Adrenal gland (tissue), 5 donors: ENCODE data around the gene ANO7.

Experiments
- CTCF ChIP-seq, 6 experiments: fragments of 450-650 bp in 4 of 6; fragments of 200-600 bp in 2 of 6; sonication (generic) in 1 of 6; IDR thresholded peaks; 1 replicate in 5 of 6; 2 replicates in 1 of 6; pipeline versions ENCODE4 v1.5.1 to v1.8.0; 2016 to 2021; ENCODE audit warnings: antibody characterized with exemption in 6 of 6, mild to moderate bottlenecking in 2 of 6, moderate library complexity in 1 of 6
- POLR2A ChIP-seq, 2 donors: fragments of 450-650 bp; IDR thresholded peaks; one replicate each; pipeline ENCODE4 v1.6.1; 2017; ENCODE audit warnings: antibody characterized with exemption in 2 of 2, mild to moderate bottlenecking in 2 of 2, moderate library complexity in 1 of 2
- donor health status: DM: no; HTN: no; CAD: no.

GRCh38 chr2:241156971-241157441 is 31.5 kb upstream of the ANO7 start:
- TF ChIP-seq CTCF (IDR thresholded peaks at IDR 0.05): no peak
- TF ChIP-seq POLR2A (IDR thresholded peaks at IDR 0.05): no peak
